SIG-M5 treated with dmso at 0.1 percent for 504 hours (cell line): ENCODE results near the gene AKIRIN2.

Experiments used
- DNase-seq: peaks from one replicate; lab custom pipeline; 2025; ENCODE audit not compliant: unreplicated experiment; lab: John Stamatoyannopoulos, UW

The AKIRIN2 gene

DNA sequence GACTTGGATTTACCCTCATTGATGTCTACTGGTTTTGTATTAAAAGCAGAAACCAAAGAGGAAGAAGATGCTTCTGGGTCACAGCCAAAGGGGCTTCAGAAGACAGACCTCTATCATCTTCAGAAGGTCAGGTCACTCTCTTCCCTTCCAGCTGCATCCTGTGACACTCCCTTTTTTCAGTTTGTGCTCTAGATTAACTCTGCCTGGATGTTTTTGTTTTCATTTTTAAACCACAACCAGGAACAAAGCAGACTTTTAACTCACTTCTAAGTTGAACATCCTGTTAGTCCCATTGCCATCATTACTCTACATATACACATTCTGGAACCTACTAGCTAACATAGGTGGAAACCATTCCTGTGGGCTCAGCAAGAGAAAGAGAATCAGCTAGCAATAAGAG, 45.2 kb downstream of the AKIRIN2 start:
- no peak for DNase-seq

DNA sequence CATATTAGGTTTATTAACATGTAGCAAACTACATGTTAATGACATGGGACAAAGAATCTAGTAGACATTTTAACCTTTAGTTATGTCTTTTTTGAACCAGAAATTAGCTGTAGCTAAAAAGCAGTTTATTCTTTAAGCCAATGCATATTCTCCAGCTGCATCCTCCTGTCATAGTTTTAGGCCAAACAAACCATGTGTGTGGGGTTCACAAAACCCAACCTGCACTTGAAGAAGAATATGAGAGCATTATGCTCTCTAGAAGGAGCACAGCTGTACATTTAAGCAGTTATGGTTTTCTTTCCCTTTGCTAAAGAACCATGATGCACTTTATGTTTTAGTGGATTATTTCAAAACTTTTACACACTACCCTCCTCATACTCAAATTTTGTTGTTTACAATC, 46.2 kb downstream of the AKIRIN2 start:
- no peak for DNase-seq

DNA sequence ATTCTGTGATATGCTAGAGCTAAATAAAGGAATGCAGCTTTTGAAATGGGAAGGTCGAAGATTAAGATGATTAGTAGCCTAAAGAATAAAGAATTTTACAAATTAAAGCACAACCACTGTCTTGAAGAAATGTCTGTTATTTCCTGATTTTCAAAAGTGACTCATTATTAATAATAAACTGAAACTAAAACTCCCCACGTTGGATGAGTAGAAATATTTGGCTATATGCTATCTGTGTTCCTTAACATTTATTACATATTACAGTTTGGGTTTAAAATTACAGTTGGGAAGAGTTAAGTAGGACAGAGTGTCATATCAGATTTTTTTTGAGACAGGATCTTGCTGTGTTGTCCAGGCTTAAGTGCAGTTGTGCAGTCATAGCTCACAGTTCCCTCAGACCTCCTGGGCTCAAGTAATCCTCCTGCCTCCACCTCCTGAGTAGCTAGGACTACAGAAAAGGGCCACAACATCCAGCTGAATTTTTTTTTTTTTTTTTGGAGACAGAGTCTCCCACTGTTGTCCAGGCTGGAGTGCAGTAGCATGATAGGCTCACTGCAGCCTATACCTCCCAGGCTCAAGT, 47.1 kb downstream of the AKIRIN2 start:
- no peak for DNase-seq

DNA sequence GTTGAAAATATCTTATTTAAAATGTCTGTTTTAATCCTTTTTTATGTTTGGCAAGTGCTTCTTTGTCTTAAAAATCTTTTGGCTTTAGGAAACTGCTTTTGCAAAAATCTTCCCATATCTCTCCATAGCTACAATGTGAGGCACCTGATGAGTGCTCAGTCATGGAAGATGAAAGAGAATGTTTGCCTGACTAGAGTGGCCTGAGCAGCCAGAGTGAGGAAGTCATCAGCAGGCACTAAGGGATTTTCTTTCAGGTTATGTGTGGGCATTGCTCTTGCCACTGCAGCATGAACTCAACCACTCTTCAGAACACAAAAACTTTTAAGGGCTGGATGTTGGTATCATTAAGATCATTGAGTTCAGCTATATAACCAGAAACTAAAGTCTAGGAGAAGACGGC, 47.9 kb downstream of the AKIRIN2 start:
- no peak for DNase-seq

DNA sequence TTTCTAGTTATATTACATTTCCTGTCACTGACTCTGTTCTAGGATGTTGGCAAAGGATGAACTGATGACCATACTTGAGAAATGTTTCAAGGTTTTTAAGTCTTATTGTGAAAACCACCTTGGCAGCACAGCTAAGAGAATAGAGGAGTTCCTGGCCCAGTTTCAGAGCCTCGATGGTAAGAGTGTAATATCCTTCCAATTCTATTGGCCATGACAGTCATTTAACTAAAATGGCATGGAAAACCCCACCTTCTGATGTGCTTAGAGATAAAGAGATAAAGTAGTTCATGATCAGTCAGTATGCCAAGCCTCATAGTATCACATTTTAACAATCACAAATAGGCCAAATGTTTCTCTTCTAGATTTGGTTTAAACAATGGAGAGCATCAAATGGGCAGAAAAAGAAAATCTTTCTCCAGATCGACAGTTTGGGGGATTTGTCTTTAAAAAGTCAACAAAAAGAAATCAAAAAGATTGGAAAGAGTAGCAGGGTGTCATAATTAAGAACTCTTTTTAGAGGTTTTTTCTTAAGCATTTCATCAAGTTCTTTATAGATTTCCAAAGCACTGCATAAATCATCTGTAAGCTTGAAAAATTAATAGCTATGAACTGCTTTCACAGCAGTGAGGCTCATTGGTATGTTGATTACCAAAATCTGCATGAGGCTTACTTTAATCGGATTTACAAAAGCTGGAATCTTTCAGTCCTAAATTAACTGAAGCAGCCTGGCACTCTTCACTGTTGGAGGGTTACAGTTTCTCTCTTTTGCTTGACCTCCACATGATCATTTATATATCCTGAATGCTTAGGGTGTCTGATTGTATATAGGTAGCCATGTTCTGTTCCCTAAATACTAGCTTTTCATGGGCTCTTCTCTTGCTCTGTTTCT, 48.7 kb downstream of the AKIRIN2 start:
- DNase-seq: no peak

DNA sequence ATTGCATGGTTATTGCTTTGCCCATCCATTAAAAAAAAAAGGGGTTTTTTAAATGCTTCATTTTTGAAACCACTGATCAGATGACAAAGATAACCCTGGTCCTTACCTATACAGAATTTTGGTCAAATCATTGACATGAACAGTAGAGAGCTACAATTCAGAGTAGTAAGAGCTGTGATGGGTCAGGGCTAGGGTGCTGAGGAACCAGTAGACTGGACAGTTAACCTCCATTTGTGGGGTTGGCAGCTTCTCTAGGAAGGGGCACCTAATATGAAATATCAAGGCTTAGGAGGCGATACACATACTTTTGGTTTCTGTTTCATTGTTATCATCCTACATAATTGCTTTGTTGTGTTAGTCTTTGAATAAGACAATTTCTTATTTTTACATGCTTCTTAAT, 57.0 kb downstream of the AKIRIN2 start:
- no peak for DNase-seq

DNA sequence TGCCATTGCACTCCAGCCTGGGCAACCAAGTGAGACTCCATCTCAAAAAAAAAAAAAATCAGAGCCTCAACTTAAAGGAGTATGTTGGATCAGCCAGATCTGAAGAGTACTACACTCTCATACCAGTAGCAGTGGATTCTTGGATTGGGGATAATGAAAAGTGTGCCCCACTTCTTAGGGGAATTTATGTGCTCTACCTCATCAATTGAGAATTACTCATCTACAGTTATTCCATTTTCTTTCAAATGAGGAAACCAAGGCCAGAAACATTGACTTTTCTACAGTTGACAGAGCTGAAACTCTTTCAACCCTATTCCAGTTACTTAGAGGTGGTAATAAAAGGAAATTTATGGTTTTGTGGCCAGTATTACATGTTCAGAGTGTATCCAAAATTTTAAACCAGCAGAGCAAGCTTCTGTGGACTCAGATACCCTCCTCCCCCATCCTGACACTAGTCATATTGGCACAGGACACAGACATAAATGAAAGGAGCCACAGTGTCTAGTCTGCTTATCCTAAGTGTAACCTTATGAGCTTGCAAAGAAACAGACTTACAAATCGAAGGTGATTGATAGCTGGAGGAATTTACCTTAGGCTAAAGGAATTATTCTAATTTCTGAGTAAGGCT, 60.9 kb downstream of the AKIRIN2 start:
- DNase-seq: no peak

DNA sequence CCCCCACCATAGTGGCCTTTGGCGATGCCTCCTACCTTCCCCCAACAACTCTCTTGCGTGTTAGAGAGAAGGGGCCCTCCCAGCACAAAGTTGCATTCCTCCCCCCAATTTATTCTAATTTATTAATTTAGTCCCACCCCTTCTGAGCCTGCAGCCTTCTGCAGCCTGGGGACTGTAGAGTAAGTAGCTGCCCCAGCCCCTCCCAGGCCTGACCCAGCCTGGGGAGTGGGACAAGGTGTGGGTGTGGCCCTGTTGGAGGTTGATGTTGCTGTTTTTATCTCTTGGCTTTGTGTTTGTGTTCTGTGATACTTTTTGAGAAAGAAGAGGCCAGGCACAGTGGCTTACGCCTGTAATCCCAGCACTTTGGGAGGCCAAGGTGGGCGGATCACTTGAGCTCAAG, 62.7 kb downstream of the AKIRIN2 start:
- no peak for DNase-seq

DNA sequence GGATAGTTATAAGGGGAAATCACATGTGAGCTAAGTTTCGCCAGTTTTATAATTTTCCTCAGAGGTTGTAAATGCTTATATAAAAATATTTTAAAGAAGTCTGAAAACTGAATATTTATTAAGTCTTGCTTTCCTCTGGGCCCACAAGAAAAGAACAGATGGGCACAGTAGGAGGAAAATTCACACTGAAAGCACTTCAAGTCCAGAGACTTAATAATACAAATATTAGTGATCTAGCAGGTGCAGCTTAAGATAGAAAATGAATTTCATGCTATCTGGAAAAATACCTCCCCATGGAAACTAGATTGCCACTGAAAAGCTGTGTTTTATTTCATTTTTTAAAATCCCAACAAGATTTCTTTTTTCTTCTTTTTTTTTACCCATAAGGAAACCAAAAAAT, 64.9 kb downstream of the AKIRIN2 start:
- no peak for DNase-seq

DNA sequence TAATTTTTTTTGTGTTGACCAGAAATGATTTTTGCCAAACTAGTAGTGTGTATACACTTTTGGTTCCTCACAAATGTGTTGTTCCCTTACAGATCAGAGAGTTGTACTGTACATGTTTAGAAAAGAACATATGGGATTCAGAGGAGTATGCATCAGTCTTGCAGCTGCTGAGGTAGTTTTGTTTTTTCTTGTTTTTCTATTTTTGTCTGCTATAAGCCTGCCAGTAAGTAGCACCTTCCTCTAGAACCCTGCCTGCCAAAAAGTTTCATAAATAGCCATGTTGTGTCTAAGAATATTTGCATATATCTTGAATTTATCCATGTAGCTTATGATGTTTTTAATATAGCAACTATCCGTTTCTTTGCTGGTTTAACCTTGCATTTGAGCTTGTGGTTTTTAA, 65.7 kb downstream of the AKIRIN2 start:
- no peak for DNase-seq

DNA sequence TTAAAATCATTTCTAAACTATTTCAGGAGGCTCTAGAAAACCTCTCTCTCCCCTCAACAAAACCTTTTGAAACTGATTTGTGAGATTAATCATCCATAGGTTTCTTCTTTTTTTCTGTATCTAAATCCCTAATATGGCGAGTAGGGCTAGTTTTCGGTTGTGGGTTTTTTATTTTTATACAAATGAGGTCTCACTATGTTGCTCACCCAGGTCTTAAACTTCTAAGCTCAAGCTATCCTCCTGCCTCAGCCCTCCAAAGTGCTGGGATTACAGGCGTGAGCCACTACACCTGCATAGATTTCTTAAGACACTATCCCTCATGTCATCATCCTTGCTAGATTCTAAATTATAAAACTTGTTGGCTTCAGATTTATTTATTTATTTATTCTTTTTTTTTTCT, 68.2 kb downstream of the AKIRIN2 start:
- no peak for DNase-seq

DNA sequence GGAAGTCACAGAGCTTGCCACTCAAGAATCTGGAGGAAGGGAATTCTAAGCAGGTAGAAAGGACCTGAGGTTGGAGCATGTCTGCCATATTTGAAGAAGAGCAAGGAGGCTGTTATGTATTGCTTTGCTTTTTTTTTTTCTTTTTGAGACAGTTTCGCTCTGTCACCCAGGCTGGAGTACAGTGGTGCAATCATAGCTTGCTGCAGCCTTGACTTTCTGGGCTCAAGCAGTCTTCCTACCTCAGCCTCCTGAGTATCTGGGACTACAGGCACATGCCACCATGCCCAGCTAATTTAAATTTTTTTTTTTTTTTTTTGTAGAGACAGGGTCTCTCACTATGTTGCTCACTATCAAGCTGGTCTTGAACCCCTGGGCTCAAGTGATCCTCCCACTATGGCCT, 71.3 kb downstream of the AKIRIN2 start:
- DNase-seq: no peak

DNA sequence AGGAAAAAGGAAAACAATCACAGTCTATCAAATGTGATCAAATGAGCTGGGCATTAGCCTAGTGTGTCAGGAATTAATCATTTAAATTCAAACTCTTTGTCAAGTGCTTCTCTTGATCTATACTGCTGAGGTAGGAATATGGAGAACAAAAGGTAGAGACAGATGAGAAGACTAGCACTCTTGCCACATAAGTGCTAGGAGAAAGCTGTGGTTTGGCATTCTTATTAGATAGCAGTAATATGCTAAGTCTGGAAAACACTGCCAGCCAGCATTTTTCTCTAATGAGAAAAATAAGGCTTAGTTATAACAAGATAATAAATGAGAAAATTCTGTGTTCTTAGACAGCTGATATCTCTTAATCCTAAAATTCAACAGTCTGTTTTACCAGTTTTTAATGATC, 73.2 kb downstream of the AKIRIN2 start:
- no peak for DNase-seq

DNA sequence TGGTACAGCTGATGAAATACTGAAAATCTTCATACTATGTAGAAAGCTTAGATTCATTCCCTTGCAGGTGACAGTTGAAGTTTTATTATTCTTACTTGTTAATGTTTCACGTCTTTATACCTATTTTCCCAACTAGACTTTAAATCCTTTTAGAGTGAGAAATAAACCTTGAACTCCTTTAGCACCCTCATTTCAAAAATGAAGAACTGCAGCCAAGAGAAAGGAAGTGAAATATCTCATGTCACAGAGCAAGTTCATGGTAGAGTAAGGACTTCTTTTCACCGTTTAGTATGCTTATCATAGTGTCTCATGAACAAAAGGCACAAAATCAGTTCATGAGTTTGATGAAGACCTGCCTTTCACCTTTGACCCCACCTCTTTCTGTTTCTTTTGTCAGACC, 73.6 kb downstream of the AKIRIN2 start:
- DNase-seq: no peak
